Measurements from ENCODE around the gene GPHN.

The GPHN gene

GRCh38 chr14:66507722-66508546 is at the start of gene GPHN:
GPHN (plus strand) TSS chr14:66508147.
- DNase-seq (ENCODE audit: extremely low read depth in 1 of 2, low read depth in 1 of 2): peak; percentile 78 to 88

- no peak for DNase-seq (ENCODE audit: extremely low read depth in 1 of 2, low read depth in 1 of 2)
Observed at GRCh38 chr14:66459603-66460002, 48.3 kb upstream of the GPHN start.

DNA sequence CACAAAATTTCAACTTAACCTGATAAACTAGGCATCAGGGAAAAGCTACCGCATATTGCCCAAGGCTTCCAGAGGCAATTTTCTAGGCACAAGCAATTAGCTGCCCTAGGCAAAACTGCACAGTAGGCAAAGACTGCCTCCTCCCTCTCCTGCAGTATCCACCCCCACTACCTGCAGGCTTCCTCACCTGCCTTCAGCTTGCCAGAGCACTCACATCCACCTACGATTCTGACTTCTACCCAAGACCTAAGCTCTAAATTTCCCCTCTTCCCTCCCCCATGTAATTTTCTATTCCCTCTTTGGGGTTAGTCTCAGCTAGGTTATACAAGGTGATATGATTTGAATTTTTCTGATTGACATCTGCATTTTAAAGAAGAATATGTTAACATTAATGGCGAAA is 43.7 kb upstream of the GPHN start:
- no peak for DNase-seq (ENCODE audit: extremely low read depth in 1 of 2, low read depth in 1 of 2)

DNA sequence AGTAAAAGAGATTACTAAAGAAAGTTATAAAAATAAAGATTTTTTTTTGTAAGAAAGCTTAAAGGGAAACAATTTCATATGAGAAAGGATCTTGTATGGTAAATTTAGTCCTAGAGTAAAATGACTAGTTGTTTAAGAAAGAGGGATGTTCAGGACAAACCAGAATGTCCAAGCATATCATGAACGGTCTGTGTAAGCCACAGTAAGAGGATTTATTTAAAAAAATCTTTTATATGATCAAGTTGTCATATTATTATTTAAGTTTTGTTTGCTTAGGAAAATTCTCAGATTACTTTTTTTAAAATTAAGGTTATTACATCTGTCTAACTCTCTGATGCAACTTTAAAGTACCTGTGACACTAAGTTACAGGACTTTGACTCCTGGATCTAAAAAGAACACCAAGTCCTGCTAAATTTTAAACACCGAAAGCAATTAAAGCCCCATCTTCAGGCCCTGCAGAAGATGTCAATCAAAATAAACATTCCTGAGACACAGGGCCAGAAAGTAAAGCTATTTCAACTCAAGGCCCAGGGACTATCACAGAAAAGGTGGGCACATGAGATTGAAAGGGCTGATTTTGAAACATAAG is 39.1 kb upstream of the GPHN start:
- no peak for DNase-seq (ENCODE audit: extremely low read depth in 1 of 2, low read depth in 1 of 2)

DNA sequence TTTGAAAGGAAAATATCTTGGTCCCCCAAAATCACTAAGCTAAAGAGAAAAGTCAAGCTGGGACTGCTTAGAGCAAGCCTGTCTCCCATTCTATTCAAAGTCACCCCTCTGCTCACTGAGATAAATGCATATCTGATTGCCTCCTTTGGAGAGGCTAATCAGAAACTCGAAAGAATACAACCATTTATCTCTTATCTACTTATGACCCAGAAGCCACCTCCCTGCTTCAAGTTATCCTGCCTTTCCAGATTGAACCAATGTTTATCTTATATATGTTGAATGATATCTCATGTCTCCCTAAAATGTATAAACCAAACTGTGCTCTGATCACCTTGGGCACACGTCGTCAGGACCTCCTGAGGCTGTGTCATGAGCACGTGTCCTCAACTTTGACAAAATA is 36.4 kb upstream of the GPHN start:
- no peak for DNase-seq (ENCODE audit: extremely low read depth in 1 of 2, low read depth in 1 of 2)

GRCh38 chr14:66472251-66472650 is 35.7 kb upstream of the GPHN start:
- no peak for DNase-seq (ENCODE audit: extremely low read depth in 1 of 2, low read depth in 1 of 2)

- DNase-seq (ENCODE audit: extremely low read depth in 1 of 2, low read depth in 1 of 2): no peak
Observed at GRCh38 chr14:66473223-66473622, 34.7 kb upstream of the GPHN start.

GRCh38 chr14:66476964-66477363 is 31.0 kb upstream of the GPHN start:
- no peak for DNase-seq (ENCODE audit: extremely low read depth in 1 of 2, low read depth in 1 of 2)

- no peak for DNase-seq (ENCODE audit: extremely low read depth in 1 of 2, low read depth in 1 of 2)
Observed at GRCh38 chr14:66477567-66477966, 30.4 kb upstream of the GPHN start.

DNA sequence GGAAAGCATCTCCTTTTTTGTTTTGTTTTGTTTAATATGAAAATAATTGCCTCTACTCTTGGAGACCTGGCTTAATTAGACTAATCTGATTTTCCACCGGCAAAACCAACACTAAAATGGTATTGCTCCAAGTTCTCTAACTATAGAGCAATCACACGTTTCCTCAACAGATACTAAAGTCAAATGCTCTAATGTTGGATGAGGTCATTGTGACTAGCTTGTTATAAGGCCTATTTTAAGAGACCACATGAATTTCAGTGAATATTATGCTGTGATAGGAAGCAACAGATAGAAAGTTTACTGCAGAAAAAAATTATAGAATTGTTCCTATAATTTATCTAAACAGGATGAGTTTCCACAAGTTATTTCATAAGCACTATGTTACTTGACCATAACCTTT is 25.1 kb upstream of the GPHN start:
- DNase-seq (ENCODE audit: extremely low read depth in 1 of 2, low read depth in 1 of 2): no peak

GRCh38 chr14:66483322-66483721 is 24.6 kb upstream of the GPHN start:
- no peak for DNase-seq (ENCODE audit: extremely low read depth in 1 of 2, low read depth in 1 of 2)

GRCh38 chr14:66485029-66485428 is 22.9 kb upstream of the GPHN start:
- DNase-seq (ENCODE audit: extremely low read depth in 1 of 2, low read depth in 1 of 2): no peak

- no peak for DNase-seq (ENCODE audit: extremely low read depth in 1 of 2, low read depth in 1 of 2)
Observed at GRCh38 chr14:66485910-66486421, 22.0 kb upstream of the GPHN start, which contains the start of gene CCDC196. CCDC196 (plus strand) TSS chr14:66486371; CDS start chr14:66486503, 132 bp downstream.

DNA sequence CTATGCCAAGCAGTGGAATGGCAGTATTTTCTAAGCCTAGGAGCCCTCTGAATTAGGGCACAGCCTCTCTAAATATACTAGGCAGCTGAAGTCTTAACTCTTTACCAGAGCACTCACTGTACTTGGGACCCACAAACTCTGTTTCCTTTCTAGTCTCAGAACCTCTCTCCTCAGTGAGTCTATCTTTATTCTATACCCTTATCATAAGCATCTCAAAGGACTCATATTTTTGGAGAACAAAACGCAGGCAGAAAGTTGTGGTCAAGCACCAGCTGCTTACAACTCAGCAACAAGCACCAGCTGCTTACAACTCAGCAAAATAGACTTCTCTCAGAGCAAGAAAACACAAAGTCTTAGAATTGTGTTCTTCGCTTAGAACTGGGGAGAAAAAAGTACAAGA is 20.8 kb upstream of the GPHN start:
- DNase-seq (ENCODE audit: extremely low read depth in 1 of 2, low read depth in 1 of 2): no peak

DNA sequence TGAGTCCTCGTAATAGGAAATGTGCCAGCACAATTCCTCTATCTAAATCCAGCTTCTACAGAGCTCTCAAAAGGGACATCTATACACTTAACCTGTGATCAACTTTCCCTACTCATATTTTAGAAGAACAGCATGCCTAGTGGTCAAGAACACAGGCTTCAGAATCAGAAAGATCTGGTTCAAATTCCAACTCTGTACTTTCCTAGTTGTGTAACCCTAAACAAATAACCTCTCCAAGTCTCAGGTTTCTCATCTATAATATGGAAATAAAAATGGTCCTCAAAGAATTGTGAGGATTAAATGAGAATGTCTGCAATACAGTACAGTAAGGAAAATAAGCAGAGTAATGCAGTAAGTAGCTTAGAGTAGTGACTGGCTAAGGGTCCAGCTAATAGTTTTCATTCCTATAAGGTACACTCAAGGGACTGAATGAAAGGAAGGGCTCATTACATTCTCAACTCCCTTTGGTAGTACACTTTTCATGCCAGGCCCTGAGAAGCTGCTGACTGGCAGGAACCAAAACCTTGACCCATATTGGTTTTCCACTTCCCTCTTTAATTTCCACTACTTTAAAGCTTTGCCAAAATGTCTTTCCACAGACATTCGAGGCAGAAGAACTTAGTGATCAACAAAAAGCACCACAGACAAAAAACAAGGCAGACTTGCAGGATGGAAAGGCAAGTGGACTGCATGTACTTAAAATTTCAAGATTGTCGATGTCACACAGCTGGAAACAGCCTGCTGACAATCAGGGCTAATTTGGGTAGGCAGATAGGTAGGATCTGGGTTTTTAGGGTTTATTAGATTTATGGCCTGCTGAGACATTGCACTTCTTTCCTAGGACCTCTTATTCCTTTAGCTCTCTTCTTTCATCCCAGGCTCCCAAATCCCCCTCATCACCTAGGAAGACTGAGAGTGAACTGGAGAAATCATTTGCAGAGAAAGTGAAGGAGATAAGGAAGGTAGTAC is 17.5 kb upstream of the GPHN start:
- DNase-seq (ENCODE audit: extremely low read depth in 1 of 2, low read depth in 1 of 2): no peak

GRCh38 chr14:66493750-66494149 is 14.2 kb upstream of the GPHN start:
- no peak for DNase-seq (ENCODE audit: extremely low read depth in 1 of 2, low read depth in 1 of 2)

- DNase-seq (ENCODE audit: extremely low read depth in 1 of 2, low read depth in 1 of 2): no peak
Observed at GRCh38 chr14:66495218-66496098, 12.5 kb upstream of the GPHN start.

GRCh38 chr14:66496188-66496807 is 11.6 kb upstream of the GPHN start:
- no peak for DNase-seq (ENCODE audit: extremely low read depth in 1 of 2, low read depth in 1 of 2)

GRCh38 chr14:66496911-66497310 is 11.0 kb upstream of the GPHN start:
- DNase-seq (ENCODE audit: extremely low read depth in 1 of 2, low read depth in 1 of 2): no peak

GRCh38 chr14:66498311-66498710 is 9.6 kb upstream of the GPHN start:
- no peak for DNase-seq (ENCODE audit: extremely low read depth in 1 of 2, low read depth in 1 of 2)
